Fibroblast of peridontal ligament (primary cell): ENCODE data around the gene CCDC92B.
"Not testable (repeated sequence)": the region's sequence is repeated elsewhere in the genome, so short reads cannot be mapped to it uniquely, and the experiment has no call there.

Experiments
- DNase-seq: peaks from one replicate; pipeline ENCODE4 v3.0.0-alpha.2; 2010; ENCODE audit errors: extremely low read depth

CCDC92B gene

DNA sequence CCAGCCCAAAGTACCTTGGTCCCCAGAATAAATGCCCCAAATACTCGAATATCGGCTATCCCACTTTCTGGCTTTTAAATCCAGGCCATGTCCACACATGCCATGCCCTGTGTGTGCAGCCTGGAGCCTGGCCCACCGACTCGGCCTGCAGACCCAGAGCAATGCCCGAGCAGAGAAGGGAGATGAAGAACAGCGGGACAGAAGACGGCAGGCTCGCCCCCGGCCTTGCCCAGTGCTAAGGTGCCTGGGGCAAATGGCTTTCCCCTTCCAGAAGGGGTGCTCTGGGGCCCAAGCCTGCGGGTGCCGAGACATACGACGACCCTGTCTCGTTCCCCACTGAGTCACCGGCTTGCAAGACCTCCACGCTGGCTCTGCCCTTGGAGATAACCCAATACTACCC, 45.8 kb downstream of the CCDC92B start:
- no peak for DNase-seq

DNA sequence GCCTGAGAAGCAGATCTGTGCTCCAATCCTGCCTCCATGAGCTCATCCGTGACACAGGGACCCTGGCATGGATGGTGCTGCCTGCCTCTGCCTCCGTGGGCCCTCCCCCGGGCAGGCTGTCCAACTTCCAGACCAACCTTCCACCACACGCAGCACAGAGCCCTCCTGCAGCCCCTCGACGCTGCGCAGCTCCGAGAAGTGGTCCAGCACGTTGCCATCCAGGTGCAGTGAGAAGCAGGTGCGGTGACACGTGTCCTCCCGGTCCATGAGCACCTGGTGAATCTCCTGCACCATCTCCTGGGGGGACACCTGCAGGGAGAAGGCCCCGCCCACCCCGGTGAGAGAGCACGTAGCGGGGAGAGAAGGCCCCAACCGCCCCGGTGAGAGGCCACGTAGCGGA, 46.3 kb downstream of the CCDC92B start:
- DNase-seq = no peak

DNA sequence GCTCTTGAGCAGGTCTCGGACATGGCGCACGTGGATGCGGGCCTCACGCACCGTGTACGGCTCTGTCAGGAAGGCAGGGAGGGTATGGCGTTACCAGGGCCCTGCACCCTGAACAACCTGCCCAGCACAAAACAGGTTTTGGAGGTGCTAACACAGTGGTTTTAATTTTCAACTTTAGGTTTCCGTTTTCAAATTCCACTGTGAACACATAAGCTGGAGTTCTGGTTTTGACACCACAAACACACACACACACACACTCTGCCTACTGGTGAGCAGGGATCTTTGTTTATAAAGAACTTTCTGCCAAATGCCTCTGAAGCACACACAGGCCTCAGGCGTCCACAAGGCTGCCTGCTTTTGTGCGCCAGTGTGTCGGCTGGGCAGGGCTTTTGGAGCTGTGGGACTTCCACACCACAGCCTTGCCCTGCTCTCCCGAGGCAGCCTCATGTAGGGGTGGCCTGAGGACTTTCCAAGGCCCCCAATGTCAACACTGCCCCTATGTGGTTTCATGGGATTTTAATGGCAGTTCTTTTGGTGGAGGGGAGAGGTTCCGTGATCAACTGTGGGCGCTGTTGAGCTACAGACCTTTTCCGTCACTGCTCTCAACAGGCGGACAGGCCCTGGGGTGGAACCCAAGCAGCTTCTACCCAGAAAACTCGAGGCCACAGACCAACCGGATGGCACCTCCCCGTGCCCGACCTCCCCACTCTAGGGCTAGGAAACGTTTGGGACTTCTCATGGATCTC, 47.3 kb downstream of the CCDC92B start:
- DNase-seq = no peak

DNA sequence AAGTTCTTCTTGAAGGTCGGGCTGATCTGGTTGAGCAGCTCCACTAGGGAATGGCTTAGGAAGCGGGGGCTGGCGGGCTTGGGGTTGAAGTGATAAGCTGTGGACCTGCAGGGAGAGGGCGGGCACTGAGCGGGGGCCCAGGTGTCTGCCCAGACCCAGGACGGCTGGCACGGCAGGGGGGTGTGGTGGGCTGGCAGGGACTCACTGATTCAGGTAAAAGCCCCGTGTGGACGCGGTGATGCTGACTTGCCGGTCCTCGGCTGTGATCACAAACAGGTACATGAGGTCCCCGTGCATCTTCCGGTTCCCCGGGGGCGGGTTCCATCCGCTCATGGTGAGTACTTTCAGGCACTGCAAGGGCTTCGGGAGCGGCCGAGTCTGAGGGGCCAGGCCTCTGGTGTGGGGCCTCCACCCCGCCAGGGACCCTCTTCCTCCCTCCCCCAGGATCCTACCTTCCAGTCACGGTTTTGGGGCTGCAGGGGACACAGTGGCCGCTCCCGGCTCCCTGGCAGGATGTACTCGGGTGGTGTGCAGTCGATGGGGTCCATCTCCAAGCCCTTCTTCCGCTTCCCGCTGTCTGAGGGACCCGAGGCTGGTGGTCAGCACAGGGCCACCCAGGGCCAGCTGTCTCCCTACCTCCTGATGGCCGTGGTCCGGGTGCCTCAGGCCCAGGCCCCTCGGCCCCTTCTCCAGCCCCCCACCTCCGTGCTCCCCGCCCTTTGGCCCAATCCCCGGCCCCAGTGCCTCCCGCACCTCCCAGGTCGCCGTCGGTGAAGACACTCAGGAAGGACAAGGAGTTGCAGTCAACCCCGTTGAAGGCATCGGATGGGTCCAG, 48.1 kb downstream of the CCDC92B start:
- no peak for DNase-seq

DNA sequence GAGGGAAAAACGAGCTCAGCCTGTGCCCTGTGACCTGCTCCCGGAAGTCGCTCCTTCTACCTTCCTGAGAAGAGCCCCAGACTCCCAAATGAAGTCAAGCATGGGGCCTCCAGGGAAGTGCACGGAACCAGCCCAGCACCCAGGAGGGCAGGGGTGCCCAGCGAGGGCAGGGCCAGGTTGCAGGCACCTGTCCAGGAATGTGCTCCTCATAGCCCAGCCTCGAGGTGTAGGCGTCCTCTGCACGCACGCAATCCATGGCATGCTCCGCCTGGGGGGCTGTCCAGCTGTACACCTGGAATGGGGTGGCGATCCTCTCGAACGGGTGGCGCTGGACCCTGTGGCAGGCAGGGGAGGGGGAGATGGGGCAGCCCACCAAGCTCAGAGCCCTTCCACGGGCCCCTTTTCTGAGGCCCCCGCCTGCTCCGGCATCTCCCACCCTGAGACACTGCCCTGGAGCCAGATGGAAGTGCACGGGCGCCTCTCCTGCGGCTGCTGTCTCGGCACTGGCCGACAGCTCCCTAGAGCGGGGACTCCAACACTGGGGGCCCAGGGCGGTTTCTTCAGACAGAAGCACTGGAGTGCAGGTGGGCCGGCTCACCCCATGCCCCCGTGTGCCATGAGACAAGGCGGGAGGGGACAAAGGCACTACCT, 48.8 kb downstream of the CCDC92B start:
- DNase-seq = no peak

DNA sequence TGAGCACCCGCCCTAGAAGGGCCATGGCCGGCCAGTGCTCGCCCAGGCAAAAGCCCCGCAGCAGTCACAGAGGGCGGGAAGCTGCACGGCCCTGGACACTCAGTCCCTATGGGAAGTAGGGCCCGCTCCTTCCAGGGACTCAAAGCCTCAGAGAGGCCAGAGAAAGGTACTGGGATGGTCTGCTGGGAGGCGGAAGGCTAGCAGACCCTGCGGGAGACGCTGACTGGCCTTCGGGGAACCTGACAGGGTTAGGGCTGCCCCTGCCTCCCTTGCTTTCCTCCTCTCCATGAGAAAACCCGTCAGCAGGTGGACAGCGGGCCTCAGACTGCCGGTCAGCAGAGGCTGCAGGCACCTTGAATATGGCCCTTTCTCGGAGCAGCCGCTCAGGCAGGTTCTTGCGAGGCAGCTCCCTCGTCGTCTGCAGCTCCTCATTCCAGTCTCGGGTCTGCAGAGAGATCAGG, 49.4 kb downstream of the CCDC92B start:
- no peak for DNase-seq

DNA sequence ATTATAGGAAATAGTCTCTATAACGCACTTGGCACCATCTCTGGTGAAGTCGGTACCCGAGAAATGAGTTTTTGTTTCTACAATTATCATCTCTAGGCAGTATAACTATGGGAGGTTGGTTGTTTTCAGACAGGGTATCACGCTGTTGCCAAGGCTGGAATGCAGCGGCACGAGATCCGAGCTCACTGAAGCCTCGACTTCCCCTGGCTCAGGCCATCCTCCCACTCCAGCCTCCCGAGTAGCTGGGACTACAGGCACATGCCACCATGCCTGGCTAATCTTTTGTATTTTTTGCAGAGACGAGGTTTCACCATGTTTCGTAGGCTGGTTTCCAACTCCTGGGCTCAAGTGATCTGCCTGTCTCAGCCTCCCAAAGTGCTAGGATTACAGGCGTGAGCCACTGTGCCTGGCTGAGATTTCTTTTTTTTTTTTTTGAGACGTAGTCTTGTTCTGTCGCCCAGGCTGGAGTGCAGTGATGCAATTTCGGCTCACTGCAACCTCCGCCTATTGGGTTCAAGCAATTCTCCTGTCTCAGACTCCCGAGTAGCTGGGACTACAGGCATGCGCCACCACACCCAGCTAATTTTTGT, 50.1 kb downstream of the CCDC92B start:
- not testable (repeated sequence) for DNase-seq

DNA sequence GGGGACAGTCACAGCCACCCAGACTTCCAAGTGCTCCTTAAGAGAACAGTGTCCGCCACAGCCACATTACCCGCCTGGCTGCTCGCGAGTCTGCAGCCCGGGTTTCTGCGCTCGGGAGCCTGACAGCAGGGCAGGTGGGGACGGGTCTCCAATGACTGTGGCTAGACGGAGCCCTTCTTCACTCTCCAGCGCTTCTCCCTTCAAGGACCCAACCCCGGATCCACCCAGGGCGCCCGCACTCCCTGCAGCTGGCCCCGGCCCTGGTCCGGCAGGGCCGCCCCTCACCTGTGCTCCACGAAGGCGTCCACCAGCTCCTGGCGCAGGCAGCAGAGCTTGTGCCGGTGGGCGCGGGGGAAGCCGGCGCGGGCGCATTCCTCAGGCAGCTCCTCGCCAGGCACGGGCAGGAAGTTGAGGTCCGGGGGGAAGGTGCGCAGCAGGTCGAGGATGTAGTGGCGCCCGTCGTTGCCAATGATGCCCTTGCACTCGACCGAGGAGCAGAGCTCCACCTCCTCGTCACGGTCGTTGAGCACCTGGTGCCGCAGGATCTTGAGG, 51.8 kb downstream of the CCDC92B start:
- no peak for DNase-seq

DNA sequence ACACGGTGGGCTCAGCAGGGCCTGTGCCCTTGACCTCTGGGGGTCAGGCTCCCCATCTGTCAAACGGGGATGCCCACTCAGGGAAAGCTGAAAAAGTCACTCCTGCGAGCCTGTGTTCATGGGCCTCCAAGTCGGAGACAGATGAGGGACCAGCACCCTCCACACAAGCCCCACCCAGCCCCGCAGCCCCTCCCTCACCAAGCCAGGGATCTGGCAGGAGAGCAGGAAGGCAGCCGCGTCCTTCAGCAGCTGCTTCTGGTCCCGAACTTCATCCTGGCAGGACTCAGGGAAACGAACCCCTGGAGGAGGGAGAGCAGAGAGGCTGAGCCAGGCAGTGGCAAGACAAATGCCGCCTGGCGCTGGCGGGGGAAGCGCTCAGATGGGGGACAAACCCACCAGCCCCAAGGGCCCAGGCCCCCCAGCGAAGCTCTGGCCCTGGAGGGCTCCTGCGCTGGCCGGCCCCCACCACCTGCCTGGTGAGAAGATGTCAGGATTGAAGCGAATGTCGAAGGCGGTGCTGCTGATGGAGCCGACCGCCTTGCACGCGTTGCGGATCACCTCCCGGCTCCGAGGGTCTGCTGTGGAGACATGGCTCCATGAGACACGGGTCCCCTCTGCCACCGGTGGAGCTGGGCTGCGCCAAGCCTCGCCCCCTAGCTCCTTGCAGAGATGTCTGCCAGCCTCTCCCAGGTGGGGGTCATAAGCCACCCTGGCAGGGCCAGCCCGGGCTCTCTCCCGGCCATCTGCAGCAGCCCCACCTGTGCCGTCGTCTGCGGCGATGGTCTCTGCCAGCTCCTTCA, 53.3 kb downstream of the CCDC92B start:
- DNase-seq = no peak

DNA sequence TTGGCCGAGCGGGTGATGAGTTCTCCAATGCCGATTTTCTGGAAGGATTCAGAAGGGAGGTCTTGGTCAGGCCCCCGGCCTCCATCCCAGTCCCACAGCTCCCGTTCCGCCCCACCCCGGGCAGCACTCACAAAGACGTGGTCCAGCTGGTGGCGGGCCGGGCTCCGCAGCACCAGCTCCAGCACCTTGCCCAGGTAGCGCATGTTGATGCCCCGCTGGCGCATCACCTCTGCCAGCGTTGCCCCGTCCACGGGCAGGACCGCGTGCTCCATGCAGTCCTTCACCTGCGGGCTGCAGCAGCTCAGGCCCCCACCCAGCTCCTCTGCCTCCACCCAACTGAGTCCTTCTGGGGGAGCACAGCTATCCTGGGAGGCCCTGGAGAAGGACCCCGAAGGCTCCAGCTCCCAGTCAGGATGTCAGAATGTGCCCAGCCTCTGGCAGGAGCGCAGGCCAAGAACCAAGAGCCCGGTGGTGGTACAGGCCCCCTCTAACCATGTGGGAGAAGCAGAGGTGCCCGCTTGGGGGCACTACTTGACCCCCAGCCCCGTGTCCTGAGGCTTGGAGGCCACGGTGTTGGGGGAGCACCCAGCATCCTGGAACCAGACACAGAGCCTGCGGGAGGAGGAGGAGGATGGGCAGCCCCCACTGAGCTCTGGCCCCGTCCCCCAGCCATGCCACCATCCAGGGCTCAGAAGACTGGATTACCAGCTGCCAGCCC, 54.0 kb downstream of the CCDC92B start:
- DNase-seq = no peak

DNA sequence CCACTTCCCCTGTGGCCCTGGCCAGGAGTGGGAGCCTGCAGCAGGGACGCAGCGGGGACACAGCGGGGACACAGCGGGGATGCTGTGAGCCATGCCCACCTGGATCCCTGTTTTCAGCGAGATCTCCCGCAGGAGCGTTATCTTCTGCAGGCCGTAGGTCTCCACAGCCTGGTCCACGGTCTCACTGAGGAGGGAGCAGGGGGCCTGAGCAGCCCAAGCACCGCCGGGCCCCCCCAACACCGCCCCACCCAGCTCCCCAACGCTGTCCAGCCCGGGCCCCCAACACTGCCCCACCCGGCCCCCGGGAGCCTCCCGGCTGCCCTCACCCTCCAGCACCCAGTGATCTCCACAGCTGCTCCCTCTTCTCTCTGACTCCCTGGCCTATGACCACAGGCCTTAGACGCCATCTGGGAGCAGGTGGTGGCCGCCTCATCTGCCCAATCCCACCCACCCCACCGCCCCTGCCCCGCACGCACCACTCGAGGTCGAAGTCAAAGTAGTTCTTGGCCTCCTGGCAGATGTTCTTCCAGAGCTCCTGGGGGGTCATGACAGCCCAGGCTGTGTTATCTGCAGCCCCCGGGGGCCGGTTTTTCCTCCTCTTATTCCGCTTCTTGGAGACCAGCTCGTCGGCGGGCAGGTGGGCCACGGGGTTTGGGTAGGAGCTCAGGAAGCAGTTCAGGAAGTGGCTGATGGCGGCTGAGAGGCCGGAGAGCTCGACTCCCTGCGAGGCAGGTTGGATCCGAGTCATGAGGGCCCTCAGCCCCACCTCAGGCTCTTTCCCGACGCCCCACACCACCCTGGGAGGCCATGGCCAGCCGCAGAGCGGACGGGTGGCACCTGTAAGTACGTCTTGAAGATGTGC, 54.8 kb downstream of the CCDC92B start:
- no peak for DNase-seq

DNA sequence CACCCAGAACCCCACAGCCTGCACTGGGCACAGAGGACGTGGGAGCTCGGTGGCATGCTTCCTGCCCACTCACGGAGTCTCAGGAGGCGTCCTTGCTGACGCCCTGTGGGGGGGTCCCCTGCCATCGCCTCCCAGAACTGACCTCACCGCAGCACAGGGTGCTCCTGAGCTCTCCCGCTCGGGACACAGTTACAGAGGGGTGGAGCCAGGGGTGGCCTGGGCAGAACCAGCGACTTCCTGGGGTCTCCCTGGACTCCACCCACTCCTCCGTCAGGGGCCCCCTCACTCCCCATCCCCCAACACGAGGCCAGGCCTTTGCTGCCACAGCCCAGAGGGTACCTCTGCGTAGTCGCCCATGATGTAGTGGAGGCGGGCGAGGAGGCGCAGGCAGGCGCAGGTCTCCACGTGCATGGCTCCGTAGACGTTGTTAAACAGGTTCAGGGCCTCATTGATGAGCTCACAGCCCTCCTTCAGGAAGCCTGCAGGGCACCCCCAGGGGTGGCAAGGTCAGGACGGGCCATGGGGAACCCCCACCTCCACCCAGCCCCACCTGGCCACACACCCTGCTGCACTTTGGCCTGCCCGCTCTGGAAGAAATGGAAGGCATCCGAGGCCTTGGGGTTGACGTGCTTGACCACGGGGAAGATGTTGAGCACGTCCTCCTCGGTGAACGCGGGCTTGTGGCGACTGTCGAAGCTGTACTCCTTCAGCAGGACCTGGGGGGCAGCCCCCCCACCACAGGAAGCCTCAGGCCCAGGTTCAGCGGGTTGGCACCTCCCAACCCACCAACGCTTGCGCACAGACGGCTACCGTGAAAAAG, 55.7 kb downstream of the CCDC92B start:
- DNase-seq = no peak

DNA sequence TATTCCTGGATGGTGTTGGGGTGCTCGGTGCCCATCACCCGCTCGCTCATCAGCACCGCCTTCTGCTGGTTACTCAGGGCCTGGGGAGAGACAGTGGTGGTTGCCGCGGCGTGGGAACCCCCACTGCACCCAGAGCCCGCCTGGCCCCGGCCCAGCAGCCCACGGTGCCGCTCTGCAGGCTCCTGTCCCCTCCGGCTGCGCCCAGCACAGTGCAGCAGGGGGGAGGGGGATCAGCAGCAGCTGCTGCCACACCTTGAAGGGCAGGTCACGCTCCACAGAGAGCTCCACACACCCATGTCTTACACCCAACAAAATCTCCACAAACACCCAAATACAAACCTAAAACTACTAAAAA, 56.7 kb downstream of the CCDC92B start:
- no peak for DNase-seq

DNA sequence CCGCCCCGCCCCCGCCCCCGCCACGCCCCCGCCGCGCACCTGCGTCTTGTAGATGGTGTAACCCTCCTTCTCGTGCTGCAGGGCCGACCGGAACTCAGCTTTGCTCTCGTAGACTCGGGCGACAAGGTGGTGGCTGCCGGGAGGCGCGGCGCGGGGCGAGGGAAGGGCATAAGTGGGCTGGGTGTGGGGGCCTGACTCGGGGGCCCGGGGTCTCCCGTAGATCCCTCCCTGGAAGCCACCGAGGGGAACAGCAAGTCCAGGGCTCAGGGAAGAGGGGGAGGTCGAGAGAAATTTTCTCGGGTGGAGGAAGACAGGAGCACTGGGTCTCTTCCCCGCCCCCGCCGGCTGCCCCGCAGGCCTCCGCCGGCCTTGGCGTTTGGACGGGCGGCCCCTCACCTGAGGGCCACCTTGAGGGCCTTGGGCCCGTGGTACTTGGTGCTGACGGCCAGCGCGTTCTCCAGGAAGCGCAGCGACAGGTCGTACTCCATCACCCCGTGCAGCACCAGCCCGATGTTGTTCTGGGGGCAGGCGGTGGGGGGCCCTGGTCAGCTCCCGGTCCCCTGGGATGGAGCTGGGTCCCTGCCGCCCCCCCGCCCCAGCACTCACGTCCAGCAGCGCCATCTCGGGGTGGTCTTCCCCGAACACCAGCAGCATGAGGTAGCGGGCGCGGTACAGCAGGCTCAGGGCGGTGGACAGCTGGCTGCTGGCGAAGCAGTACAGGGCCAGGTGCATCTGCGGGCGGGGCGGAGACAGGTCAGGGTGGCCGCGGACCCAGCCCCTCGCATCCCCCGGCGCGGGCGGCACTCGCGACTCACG, 57.3 kb downstream of the CCDC92B start:
- DNase-seq = no peak

DNA sequence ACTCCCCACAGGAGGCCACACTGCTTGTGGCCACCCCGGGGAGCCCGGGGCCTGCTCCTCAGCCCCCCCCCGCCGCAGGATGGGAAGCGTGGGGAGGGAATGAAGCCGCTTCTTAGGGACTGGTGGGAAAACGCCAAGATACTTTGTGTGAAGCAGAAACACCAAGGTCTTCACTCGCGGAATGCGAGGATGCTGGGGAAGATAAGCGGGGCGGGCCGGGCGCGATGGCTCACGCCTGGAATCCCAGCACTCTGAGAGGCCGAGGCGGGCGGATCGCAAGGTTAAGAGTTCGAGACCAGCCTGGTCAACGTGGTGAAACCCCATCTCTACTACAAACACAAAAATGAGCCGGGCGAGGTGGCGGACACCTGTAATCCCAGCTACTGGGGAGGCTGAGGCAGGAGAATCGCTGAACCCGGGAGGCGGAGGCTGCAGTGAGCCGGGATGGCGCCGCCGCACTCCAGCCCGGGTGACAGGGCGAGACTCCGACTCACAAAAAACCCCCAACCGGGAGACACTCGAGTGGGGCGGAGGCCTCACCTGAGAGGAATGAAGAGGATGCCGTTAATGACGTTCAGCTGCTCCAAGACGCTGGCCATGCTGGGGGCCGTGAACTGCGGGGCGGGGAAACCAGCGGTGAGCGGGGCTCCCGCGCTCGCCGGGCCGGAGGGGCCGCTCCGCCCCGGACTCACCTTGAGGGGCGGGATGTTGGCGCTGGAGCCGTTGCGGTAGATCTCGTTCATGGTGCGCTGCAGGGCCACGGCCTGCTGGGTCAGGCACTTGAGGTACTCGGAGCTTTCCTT, 58.2 kb downstream of the CCDC92B start:
- no peak for DNase-seq

DNA sequence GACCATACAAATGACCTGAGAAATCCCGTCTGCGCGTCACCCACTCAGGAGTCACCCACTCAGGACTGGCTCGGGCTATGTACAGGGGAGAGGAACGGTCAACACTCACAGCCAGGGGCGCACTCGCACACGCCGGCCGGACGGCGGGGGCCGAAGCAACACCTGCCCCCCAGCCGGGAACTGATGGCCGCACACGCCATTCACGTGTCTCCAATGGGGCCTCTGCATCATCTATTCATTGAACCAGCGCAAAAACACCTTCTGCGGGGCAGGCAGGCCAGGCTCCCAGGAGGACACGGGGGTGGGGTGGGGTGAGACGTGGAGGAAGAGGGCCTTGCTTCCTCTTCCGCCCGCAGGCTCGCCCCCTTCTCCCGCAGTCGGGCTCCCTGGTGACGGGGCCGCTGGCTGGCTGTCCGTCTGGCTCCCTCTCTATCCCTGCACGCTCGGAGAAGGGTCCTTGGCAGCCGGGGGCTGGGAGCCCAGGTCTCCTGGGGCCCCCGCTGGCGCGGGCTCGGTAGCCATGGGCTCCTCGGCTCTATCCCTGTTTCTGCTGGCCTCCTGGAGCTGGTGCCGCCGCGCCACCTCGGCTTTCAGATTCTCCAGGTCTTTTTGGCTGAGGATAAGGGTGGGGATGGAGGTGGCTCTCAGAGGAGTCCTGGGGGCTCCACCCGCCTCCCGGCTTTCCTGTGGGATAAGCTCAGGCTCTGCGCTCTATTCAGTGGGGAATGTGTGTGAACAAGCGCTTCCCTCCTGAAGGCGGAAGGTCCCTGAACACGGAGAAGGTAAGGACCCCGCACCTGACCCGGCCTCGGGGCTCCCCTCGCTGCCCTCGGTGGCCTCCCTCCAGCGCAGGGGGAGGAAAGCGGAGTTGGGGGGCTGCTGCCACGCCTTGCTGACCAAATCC, 59.0 kb downstream of the CCDC92B start:
- no peak for DNase-seq
